ENCODE measurements around the gene WWOX.

WWOX gene

GRCh38 chr16:78069913-78070312 is 29.5 kb upstream of the WWOX start:
- H3K4me3 ChIP-seq (ENCODE audit: low read length) = no peak overlapping the region
- DNase-seq (ENCODE audit: low read depth) = no peak
- no peak for TF ChIP-seq CTCF (IDR thresholded peaks at IDR 0.05; ENCODE audit: insufficient read depth, low read depth, low read length, missing control alignments)

- peak; percentile 32 for DNase-seq (ENCODE audit: low read depth)
- H3K4me3 ChIP-seq (ENCODE audit: low read length) = no peak overlapping the region
- TF ChIP-seq CTCF (IDR thresholded peaks at IDR 0.05; ENCODE audit: insufficient read depth, low read depth, low read length, missing control alignments) = no peak
These were observed 27.2 kb upstream of the WWOX start for GRCh38 chr16:78072275-78072674.

GRCh38 chr16:78075800-78076199 is 23.7 kb upstream of the WWOX start:
- no peak overlapping the region for H3K4me3 ChIP-seq (ENCODE audit: low read length)
- DNase-seq (ENCODE audit: low read depth) = no peak
- TF ChIP-seq CTCF (IDR thresholded peaks at IDR 0.05; ENCODE audit: insufficient read depth, low read depth, low read length, missing control alignments) = no peak

- no peak for DNase-seq (ENCODE audit: low read depth)
- TF ChIP-seq CTCF (IDR thresholded peaks at IDR 0.05; ENCODE audit: insufficient read depth, low read depth, low read length, missing control alignments) = no peak
- H3K4me3 ChIP-seq (ENCODE audit: low read length) = no peak overlapping the region
These were observed 18.1 kb upstream of the WWOX start for GRCh38 chr16:78081341-78081740.

- no peak for TF ChIP-seq CTCF (IDR thresholded peaks at IDR 0.05; ENCODE audit: insufficient read depth, low read depth, low read length, missing control alignments)
- H3K4me3 ChIP-seq (ENCODE audit: low read length) = no peak overlapping the region
- no peak for DNase-seq (ENCODE audit: low read depth)
These were observed 8.0 kb upstream of the WWOX start for GRCh38 chr16:78091419-78091818.

GRCh38 chr16:78092758-78093157 is 6.7 kb upstream of the WWOX start:
- H3K4me3 ChIP-seq (ENCODE audit: low read length) = no peak overlapping the region
- TF ChIP-seq CTCF (IDR thresholded peaks at IDR 0.05; ENCODE audit: insufficient read depth, low read depth, low read length, missing control alignments) = no peak

GRCh38 chr16:78094166-78094565 is 5.3 kb upstream of the WWOX start:
- no peak for TF ChIP-seq CTCF (IDR thresholded peaks at IDR 0.05; ENCODE audit: insufficient read depth, low read depth, low read length, missing control alignments)
- DNase-seq (ENCODE audit: low read depth) = no peak
- no peak overlapping the region for H3K4me3 ChIP-seq (ENCODE audit: low read length)

More at GRCh38 chr16:78092758-78093157, 6.7 kb upstream of the WWOX start:
- DNase-seq (ENCODE audit: low read depth) = no peak

Data from epithelial cell of esophagus (primary cell).